GM10266 (cell line): Measurements from ENCODE around the gene ESYT3.
"Not testable (repeated sequence)": the region's sequence is repeated elsewhere in the genome, so short reads cannot be mapped to it uniquely, and the experiment has no call there.

ENCODE experiments used
- DNase-seq: peaks from one replicate; pipeline ENCODE4 v3.0.0; 2012; ENCODE audit errors: extremely low spot score
- CTCF ChIP-seq: IDR thresholded peaks from 2 replicates; pipeline ENCODE4 v1.5.1; 2012; ENCODE audit warnings: mild to moderate bottlenecking, low read depth; ENCODE audit not compliant: control insufficient read depth, insufficient read depth; ENCODE audit errors: missing control alignments

Gene ESYT3

GRCh38 chr3:138412821-138413551 lies 21.4 kb upstream of the ESYT3 start:
- no peak for TF ChIP-seq CTCF
- no peak for DNase-seq

GRCh38 chr3:138416236-138416635 lies 18.2 kb upstream of the ESYT3 start:
- DNase-seq, result not testable (repeated sequence)

GRCh38 chr3:138417559-138417982 lies 16.8 kb upstream of the ESYT3 start:
- peak; percentile 69 for DNase-seq

GRCh38 chr3:138418601-138419206 lies 15.7 kb upstream of the ESYT3 start:
- no peak for TF ChIP-seq CTCF
- DNase-seq, result no peak

More at GRCh38 chr3:138417559-138417982, 16.8 kb upstream of the ESYT3 start:
- TF ChIP-seq CTCF, result peak; percentile 83

GRCh38 chr3:138423316-138423715 lies 11.1 kb upstream of the ESYT3 start:
- no peak for DNase-seq
- no peak for TF ChIP-seq CTCF

- no peak for TF ChIP-seq CTCF
- DNase-seq, result no peak
Measured at GRCh38 chr3:138424323-138424722, 10.1 kb upstream of the ESYT3 start.

GRCh38 chr3:138426211-138426610 lies 8.2 kb upstream of the ESYT3 start:
- DNase-seq, result no peak

GRCh38 chr3:138426754-138427153 lies 7.7 kb upstream of the ESYT3 start:
- DNase-seq, result not testable (repeated sequence)

More at GRCh38 chr3:138426211-138426610, 8.2 kb upstream of the ESYT3 start:
- TF ChIP-seq CTCF, result no peak
